ENCODE data around the gene SLC8A2.

SLC8A2 gene

GRCh38 chr19:47435883-47436417, 35.7 kb downstream of the SLC8A2 start:
- Histone ChIP-seq H3K27me3 (peaks cover 87% of the 10 kb centered on the region), H3K36me3 (no peaks in the 10 kb centered on the region)
- TF ChIP-seq, protein P1, sequence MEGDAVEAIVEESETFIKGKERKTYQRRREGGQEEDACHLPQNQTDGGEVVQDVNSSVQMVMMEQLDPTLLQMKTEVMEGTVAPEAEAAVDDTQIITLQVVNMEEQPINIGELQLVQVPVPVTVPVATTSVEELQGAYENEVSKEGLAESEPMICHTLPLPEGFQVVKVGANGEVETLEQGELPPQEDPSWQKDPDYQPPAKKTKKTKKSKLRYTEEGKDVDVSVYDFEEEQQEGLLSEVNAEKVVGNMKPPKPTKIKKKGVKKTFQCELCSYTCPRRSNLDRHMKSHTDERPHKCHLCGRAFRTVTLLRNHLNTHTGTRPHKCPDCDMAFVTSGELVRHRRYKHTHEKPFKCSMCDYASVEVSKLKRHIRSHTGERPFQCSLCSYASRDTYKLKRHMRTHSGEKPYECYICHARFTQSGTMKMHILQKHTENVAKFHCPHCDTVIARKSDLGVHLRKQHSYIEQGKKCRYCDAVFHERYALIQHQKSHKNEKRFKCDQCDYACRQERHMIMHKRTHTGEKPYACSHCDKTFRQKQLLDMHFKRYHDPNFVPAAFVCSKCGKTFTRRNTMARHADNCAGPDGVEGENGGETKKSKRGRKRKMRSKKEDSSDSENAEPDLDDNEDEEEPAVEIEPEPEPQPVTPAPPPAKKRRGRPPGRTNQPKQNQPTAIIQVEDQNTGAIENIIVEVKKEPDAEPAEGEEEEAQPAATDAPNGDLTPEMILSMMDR (IDR thresholded peaks at IDR 0.05): no peak

DNA sequence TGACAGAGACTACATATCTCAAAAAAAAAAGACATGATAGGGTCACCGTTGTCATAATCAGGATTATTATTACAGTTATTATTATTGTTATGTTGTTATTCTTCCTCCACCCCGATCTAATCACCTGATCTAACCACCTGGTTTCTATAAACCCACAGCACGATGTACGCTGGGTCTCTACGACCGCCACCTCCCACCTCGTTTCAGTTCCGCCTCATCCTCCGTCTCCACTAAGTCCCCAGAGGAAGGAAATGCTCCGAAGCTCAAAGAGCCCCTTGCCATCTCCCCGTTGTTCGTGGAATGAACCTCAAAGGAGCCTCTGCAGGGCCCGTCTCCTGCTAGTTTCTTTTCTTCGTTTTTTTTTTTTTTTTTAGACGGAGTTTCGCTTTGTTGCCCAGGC, 36.5 kb downstream of the SLC8A2 start:
- Histone ChIP-seq H3K27ac (no peak overlapping the region), H3K4me3 (ENCODE audit: low read depth in 1 of 2, low read length in 1 of 2) (no peak overlapping the region)

More at GRCh38 chr19:47435883-47436417, 35.7 kb downstream of the SLC8A2 start:
- Histone ChIP-seq H3K9me3 (no peaks in the 10 kb centered on the region), H3K4me3 (ENCODE audit: low read depth in 1 of 2, low read length in 1 of 2) (no peak overlapping the region), H3K27ac (no peak overlapping the region), H3K4me1 (ENCODE audit: control insufficient read depth in 1 of 2, insufficient read depth in 1 of 2, low read depth in 1 of 2, low read length in 1 of 2) (no peaks in the 10 kb centered on the region)

DNA sequence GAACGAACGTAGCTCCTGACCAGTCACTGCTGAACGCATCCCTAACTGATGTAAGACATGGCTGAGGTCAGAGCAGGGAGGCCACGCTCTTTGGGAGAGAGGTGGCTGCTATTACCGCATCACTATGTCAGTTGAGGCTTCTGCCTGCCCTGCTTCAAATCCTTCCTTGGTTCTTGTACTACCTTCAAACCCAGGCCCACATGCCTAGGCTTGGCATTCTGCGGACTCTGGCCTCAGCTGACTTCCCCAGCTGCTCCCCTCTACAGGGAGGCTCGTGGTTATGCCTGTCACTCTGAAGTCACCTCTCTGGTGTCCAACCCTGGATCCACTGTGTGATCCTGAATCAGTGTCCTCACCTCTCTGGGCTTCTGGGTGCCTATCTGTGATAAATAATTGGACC, 37.6 kb downstream of the SLC8A2 start:
- Histone ChIP-seq H3K4me3 (ENCODE audit: low read depth in 1 of 2, low read length in 1 of 2) (no peak overlapping the region), H3K27ac (no peak overlapping the region), H3K9me3 (no peaks in the 10 kb centered on the region), H3K27me3 (peaks cover 89% of the 10 kb centered on the region), H3K4me1 (ENCODE audit: control insufficient read depth in 1 of 2, insufficient read depth in 1 of 2, low read depth in 1 of 2, low read length in 1 of 2) (no peaks in the 10 kb centered on the region), H3K36me3 (no peaks in the 10 kb centered on the region)
- TF ChIP-seq, protein P1 (IDR thresholded peaks at IDR 0.05): no peak

More for the DNA sequence above, 36.5 kb downstream of the SLC8A2 start:
- Histone ChIP-seq H3K27me3 (peaks cover 89% of the 10 kb centered on the region), H3K9me3 (no peaks in the 10 kb centered on the region), H3K4me1 (ENCODE audit: control insufficient read depth in 1 of 2, insufficient read depth in 1 of 2, low read depth in 1 of 2, low read length in 1 of 2) (no peaks in the 10 kb centered on the region), H3K36me3 (no peaks in the 10 kb centered on the region)
- TF ChIP-seq, protein P1 (IDR thresholded peaks at IDR 0.05): no peak

DNA sequence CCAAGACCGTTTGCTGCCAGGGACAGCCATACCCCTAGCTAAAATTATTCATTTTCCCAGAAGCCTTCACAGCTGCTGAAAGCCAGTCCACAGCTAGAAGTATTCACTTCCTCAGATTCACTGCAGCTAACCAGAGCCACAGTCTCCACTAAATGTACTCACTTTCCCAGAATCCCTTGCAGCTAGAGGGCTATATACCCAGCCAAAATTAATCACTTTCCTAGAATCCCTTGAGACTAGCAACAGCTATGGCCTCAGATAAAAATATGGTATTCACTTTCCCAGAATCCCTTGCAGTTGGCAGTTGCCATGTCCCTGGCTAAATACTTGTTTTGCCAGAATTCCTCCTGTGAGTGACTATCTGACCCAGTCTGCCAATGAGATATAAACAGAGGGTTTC, 38.6 kb downstream of the SLC8A2 start:
- Histone ChIP-seq H3K4me3 (ENCODE audit: low read depth in 1 of 2, low read length in 1 of 2) (no peak overlapping the region), H3K4me1 (ENCODE audit: control insufficient read depth in 1 of 2, insufficient read depth in 1 of 2, low read depth in 1 of 2, low read length in 1 of 2) (peaks cover under 1 to 4% of the 10 kb centered on the region in 2 experiments), H3K9me3 (no peaks in the 10 kb centered on the region), H3K27me3 (peaks cover 89% of the 10 kb centered on the region), H3K36me3 (no peaks in the 10 kb centered on the region), H3K27ac (no peak overlapping the region)
- TF ChIP-seq, protein P1 (IDR thresholded peaks at IDR 0.05): no peak

DNA sequence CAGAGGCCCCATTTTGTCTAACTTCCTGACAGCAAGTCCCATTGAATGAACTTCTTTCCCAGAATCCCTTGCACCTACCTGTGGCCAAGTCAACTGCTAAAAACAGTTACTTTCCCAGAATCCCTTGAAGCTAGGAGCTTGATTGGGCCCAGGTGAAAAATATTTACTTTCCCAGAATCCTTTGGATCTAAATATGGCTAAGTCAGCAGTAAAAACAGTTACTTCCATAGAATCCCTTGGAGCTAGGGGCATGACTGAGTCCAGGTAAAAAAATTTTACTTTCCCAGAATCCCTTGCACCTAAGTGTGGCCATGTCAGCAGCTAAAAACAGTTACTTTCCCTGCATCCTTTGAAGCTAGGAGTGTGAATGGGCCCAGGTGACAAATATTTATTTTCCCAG, 39.2 kb downstream of the SLC8A2 start:
- H3K4me3 ChIP-seq (ENCODE audit: low read depth in 1 of 2, low read length in 1 of 2): no peak overlapping the region
- H3K27ac ChIP-seq: no peak overlapping the region
- peaks cover 2 to 6% of the 10 kb centered on the region in 2 experiments for H3K4me1 ChIP-seq (ENCODE audit: control insufficient read depth in 1 of 2, insufficient read depth in 1 of 2, low read depth in 1 of 2, low read length in 1 of 2)
- TF ChIP-seq, protein P1 (IDR thresholded peaks at IDR 0.05): no peak
- peaks cover 89% of the 10 kb centered on the region for H3K27me3 ChIP-seq
- H3K9me3 ChIP-seq: no peaks in the 10 kb centered on the region
- H3K36me3 ChIP-seq: no peaks in the 10 kb centered on the region
